GM12801 (cell line): ENCODE results near the gene PSME3IP1.

Source experiments
- CTCF ChIP-seq: IDR thresholded peaks from one replicate; pipeline ENCODE4 v1.5.1; 2011; ENCODE audit warnings: control low read depth; ENCODE audit not compliant: insufficient read length; ENCODE audit errors: extremely low read depth

PSME3IP1 gene

GRCh38 chr16:57185945-57186871, at the start of gene PSME3IP1, which contains the start of gene RSPRY1:
Gene PSME3IP1 (minus strand): TSS chr16:57186039. CDS start chr16:57173854, 12,185 bp downstream.
Gene RSPRY1 (plus strand): TSS chr16:57186329. CDS start chr16:57204659, 18,330 bp downstream.
- TF ChIP-seq CTCF, result no peak

DNA sequence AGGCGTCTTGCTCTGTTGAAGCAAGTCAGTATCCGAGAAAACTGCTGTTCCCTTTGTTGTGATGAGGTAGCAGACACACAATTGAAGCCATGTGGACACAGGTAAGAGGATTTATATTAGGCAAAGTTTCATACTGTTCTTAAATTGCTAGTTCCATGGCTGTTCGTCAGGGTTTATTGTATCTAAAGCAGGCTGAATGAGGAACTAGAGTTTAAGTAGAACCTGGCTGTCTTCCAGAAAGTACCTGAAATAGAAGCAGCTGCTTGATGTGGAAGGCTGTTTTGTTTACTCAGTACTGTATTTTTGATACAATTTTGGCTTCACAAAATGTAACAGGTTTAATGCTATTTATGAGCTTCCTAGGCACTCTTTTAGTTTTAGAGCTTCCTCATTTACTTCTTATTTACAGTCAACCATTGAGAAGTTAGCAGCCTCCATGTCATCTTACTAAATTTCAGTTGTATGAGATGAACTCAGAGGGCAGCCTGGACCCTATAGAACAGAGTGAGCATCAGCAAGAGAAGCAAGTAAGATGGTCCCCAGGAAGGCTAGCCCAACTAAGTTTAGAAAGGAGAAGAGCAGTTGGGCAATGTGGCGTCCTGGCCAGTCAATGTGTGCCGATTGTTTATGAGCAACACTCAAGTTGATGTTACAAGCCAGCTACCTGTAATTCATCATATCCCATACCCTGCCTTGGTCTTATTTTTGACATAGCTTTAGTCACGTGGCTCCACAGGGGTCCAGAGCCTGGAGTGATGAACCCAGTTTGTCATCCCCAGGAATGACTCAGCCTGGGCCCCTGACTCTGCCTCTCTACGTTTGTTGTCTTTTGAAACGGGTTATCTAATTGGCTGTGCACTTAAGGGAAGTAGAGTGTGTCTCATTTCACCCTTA, 49.5 kb upstream of the PSME3IP1 start:
- TF ChIP-seq CTCF, result no peak

GRCh38 chr16:57234707-57235092, 48.9 kb upstream of the PSME3IP1 start:
- TF ChIP-seq CTCF, result no peak

GRCh38 chr16:57233944-57234706, 48.3 kb upstream of the PSME3IP1 start:
- no peak for TF ChIP-seq CTCF

GRCh38 chr16:57231821-57232350, 46.0 kb upstream of the PSME3IP1 start:
- TF ChIP-seq CTCF, result no peak

DNA sequence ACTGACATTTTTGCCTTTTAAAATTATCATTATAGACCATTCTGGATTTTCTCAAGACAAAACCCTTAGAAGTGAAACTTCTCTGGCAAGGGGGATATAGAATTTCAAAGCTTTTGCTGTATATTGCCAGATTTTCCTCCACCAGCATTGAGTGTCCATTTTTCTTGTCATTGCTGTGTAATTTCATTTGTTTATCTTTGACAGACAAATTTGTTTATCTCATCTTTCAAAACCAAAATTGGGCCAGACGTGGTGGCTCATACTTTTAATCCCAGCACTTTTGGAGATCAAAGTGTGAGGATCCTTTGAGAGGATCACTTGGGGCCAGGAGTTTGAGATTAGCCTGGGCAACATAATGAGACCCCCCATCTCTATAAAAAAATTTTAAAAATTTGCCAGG, 43.2 kb upstream of the PSME3IP1 start:
- TF ChIP-seq CTCF, result no peak
